NCI-H2227 treated with DMSO at 0.1 percent for 48 hours (cell line): Measurements from ENCODE around the gene GPR31.

Experiments
- DNase-seq: peaks from one replicate; lab custom pipeline; 2025; lab: John Stamatoyannopoulos, UW

GPR31 gene

GRCh38 chr6:167137881-167138280 lies 19.9 kb downstream of the GPR31 start:
- DNase-seq = no peak

GRCh38 chr6:167137081-167137480 lies 20.7 kb downstream of the GPR31 start:
- DNase-seq = no peak

- DNase-seq = no peak
Observed at GRCh38 chr6:167136376-167136775, 21.4 kb downstream of the GPR31 start.

- DNase-seq = no peak
Observed at GRCh38 chr6:167134448-167135328, 23.1 kb downstream of the GPR31 start.

GRCh38 chr6:167130712-167131684 lies 26.8 kb downstream of the GPR31 start:
- no peak for DNase-seq

- no peak for DNase-seq
Observed at GRCh38 chr6:167130008-167130677, 27.6 kb downstream of the GPR31 start.

GRCh38 chr6:167129562-167129961 lies 28.2 kb downstream of the GPR31 start:
- no peak for DNase-seq

GRCh38 chr6:167129159-167129558 lies 28.6 kb downstream of the GPR31 start:
- DNase-seq = no peak

- no peak for DNase-seq
Observed at GRCh38 chr6:167127785-167128531, 29.8 kb downstream of the GPR31 start.

- DNase-seq = no peak
Observed at GRCh38 chr6:167125855-167126349, 31.9 kb downstream of the GPR31 start.

- DNase-seq = no peak
Observed at GRCh38 chr6:167125410-167125809, 32.4 kb downstream of the GPR31 start.

- no peak for DNase-seq
Observed at GRCh38 chr6:167124753-167125152, 33.0 kb downstream of the GPR31 start.

- DNase-seq = no peak
Observed at GRCh38 chr6:167122827-167123657, 34.7 kb downstream of the GPR31 start, which contains the start of gene CCR6. TSS of gene CCR6 (plus strand) at chr6:167123096. CDS start at chr6:167136135, 13,039 bp downstream.

- no peak for DNase-seq
Observed at GRCh38 chr6:167122041-167122826, 35.5 kb downstream of the GPR31 start.

GRCh38 chr6:167121335-167121841 lies 36.4 kb downstream of the GPR31 start:
- no peak for DNase-seq

GRCh38 chr6:167120583-167120903 lies 37.2 kb downstream of the GPR31 start:
- no peak for DNase-seq

- no peak for DNase-seq
Observed at GRCh38 chr6:167119670-167120582, 37.9 kb downstream of the GPR31 start.

GRCh38 chr6:167118839-167119238 lies 38.9 kb downstream of the GPR31 start:
- no peak for DNase-seq
